T-cell (primary cell): ENCODE measurements around the gene ELL. TPM values are rescaled to one million over a fixed set of nuclear protein-coding genes. Genes with fewer than 3 reads are reported as not detected.

Source experiments
- ATAC-seq, 4 experiments: fragments of 200-7000 bp in 3 of 4; fragments of 150-1000 bp in 1 of 4; cut with Tn5 transposase; replicated peaks in 1 of 4; 1 replicate in 3 of 4; 2 replicates in 1 of 4; pipeline ENCODE4 v1.10.0; 2021; ENCODE audit warnings: moderate library complexity in 3 of 4, mild to moderate bottlenecking in 2 of 4, moderate number of reproducible peaks in 1 of 4
- CTCF ChIA-PET, 2 donors: fragments of 300-600 bp; sonication (Branson Sonifier 250); formaldehyde crosslinking; loops; one replicate each; lab custom pipeline; 2022; ENCODE audit warnings: antibody characterized with exemption in 2 of 2; lab: Charles Lee
- POLR2A ChIA-PET, 2 donors: fragments of 300-600 bp; sonication (Branson Sonifier 250); formaldehyde crosslinking; loops; one replicate each; lab custom pipeline; 2022; ENCODE audit warnings: antibody characterized with exemption in 2 of 2; lab: Charles Lee
- DNase-seq, 35 experiments: peaks; one replicate each; pipeline versions ENCODE4 v3.0.0 to v3.0.0-alpha.2; 2013 to 2023
- H3K27ac ChIP-seq: one replicate; pipeline ENCODE4 v1.5.1; 2013; ENCODE audit warnings: low read length
- H3K27me3 ChIP-seq, 2 experiments: replicated peaks in 1 of 2; 1 replicate in 1 of 2; 2 replicates in 1 of 2; pipeline versions ENCODE4 v1.6.1 to v1.7.0; 2013; ENCODE audit warnings: low read length in 1 of 2, mixed read lengths in 1 of 2; ENCODE audit not compliant: control insufficient read depth in 2 of 2, insufficient read depth in 2 of 2; ENCODE audit errors: extremely low read depth in 1 of 2
- H3K36me3 ChIP-seq, 2 donors: 1 replicate in 1 of 2; 2 replicates in 1 of 2; pipeline versions ENCODE4 v1.6.1 to v1.7.0; 2013; ENCODE audit warnings: low read length in 1 of 2; ENCODE audit not compliant: control insufficient read depth in 2 of 2, insufficient read depth in 1 of 2; ENCODE audit errors: extremely low read depth in 1 of 2
- H3K4me1 ChIP-seq, 2 experiments: 1 replicate in 1 of 2; 2 replicates in 1 of 2; pipeline versions ENCODE4 v1.6.1 to v1.7.0; 2013; ENCODE audit warnings: low read length in 2 of 2, mixed read lengths in 1 of 2; ENCODE audit not compliant: insufficient read depth in 2 of 2, control insufficient read depth in 1 of 2; ENCODE audit errors: extremely low read depth in 1 of 2
- H3K4me3 ChIP-seq, 2 donors: 1 replicate in 1 of 2; 2 replicates in 1 of 2; pipeline versions ENCODE4 v1.5.1 to v1.7.0; 2013; ENCODE audit warnings: mild to moderate bottlenecking in 2 of 2, low read length in 1 of 2, moderate library complexity in 1 of 2; ENCODE audit not compliant: control insufficient read depth in 1 of 2; ENCODE audit errors: extremely low read depth in 1 of 2
- H3K9me3 ChIP-seq: 2 replicates; pipeline ENCODE4 v1.7.0; 2013
- H3K27ac Mint-ChIP-seq, 2 donors: one replicate each; pipeline ENCODE4 v1.8.0; 2020 to 2021; ENCODE audit warnings: mild to moderate bottlenecking in 2 of 2, mixed read lengths in 2 of 2
- H3K27me3 Mint-ChIP-seq, 2 donors: one replicate each; pipeline ENCODE4 v1.8.0; 2021 to 2022; ENCODE audit warnings: mixed read lengths in 2 of 2
- H3K36me3 Mint-ChIP-seq: one replicate; pipeline ENCODE4 v1.8.0; 2021; ENCODE audit warnings: mixed read lengths
- H3K4me1 Mint-ChIP-seq, 3 donors: one replicate each; pipeline ENCODE4 v1.8.0; 2020 to 2022; ENCODE audit warnings: mixed read lengths in 3 of 3, mild to moderate bottlenecking in 1 of 3
- H3K4me3 Mint-ChIP-seq, 3 donors: one replicate each; pipeline ENCODE4 v1.8.0; 2020 to 2022; ENCODE audit warnings: mild to moderate bottlenecking in 3 of 3, mixed read lengths in 3 of 3, moderate library complexity in 3 of 3
- H3K9me3 Mint-ChIP-seq, 3 donors: one replicate each; pipeline ENCODE4 v1.8.0; 2020 to 2022; ENCODE audit warnings: mixed read lengths in 3 of 3
- WGBS: methylation state at CpG from one replicate; pipeline ENCODE4 v1.1.5; 2013; ENCODE audit warnings: missing lambda C conversion rate; ENCODE audit not compliant: insufficient coverage; 5-methylcytosine and 5-hydroxymethylcytosine counted together
- total RNA-seq, 35 experiments: library from RNA in 6 of 35; stranded (reverse) in 6 of 35; fragments of 120-200 nt in 1 of 35; gene quantifications; one replicate each; pipeline versions ENCODE4 v1.2.1 to v1.2.4 and lab custom pipeline; 2013 to 2026

Gene ELL
- total RNA-seq, 5 donors from 2014 or later (not counting 1 experiment from before 2014, with no cell fraction given) = 27.2 to 46.4 (median 33.4) TPM

DNA sequence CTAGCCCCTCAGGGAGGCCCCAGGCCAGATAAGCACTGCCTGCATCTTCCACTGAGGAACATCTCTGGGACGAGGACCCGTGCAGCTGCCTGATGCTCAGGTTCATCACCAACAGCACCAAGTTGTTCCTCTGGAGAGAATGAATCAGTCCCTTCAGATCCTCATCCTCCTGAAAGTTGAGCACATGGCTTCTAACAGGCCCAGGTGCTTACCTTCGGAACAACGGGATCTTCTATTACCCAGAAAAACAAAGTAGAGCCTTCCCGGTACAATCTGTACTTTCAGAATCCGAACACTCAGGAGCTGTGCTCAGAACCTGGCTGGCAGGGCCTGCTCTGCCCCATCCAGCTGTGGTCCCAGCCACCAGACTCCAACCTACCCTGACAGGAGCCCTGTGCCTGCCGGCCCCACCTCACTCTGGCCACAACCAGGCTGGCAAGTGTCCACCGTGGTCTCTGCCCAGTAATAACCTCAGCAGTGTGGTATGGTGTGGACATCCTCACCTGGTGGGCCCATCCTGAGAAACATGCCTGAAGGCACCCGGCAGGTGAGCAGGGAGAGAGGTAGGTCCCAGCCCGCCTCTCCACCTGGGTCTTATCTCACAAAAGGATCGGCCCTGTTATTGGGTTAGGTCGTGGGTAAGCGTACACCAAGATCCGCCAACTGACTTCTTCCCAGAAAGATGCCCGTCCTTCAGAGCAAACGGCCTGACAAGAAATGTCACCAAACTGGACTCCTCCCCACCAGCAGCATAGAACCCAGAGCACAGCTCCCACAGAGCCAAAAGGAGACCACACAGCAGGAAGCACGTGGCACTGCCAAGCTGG, 34.1 kb downstream of the ELL start:
- Histone ChIP-seq H3K27ac (no peak overlapping the region), H3K27me3 (no peaks in the 10 kb centered on the region), H3K4me3 (no peak overlapping the region), H3K36me3 (no peaks in the 10 kb centered on the region), H3K9me3 (no peaks in the 10 kb centered on the region), H3K4me1 (peaks cover 0 to 91% of the 10 kb centered on the region in 2 experiments)
- H3K4me3 Mint-ChIP-seq = no peak overlapping the region
- no peak overlapping the region for H3K27ac Mint-ChIP-seq
- DNase-seq = no peak
- POLR2A ChIA-PET = no interaction called here
- ATAC-seq = no peak
- no peaks in the 10 kb centered on the region for H3K36me3 Mint-ChIP-seq
- H3K4me1 Mint-ChIP-seq = peaks cover 38 to 88% (median 79%) of the 10 kb centered on the region in 3 donors
- H3K27me3 Mint-ChIP-seq = no peaks in the 10 kb centered on the region
- CTCF ChIA-PET = no interaction called here
- H3K9me3 Mint-ChIP-seq = no peaks in the 10 kb centered on the region
- WGBS = 89% methylated on average over 12 of the region's 17 CpGs

- POLR2A ChIA-PET = interaction anchor here (0.6 to 0.7 kb wide), 2 partner anchors 58 to 119 kb away, joined by 4 read pairs; no protein-coding TSS in a partner anchor
- H3K4me3 Mint-ChIP-seq = peak overlapping the region in 1 of 3 donors; percentile 16
- CTCF ChIA-PET = interaction anchor here in 1 of 2 donors (1.2 kb wide), 1 partner anchor 9 kb away, joined by 4 read pairs; no protein-coding TSS in a partner anchor
- ATAC-seq (no peak), DNase-seq (no peak)
- WGBS = 86% methylated on average over 8 of the region's 8 CpGs
- H3K27me3 Mint-ChIP-seq = no peaks in the 10 kb centered on the region
- no peak overlapping the region for H3K4me3 ChIP-seq
- peaks cover 43 to 86% (median 74%) of the 10 kb centered on the region in 3 donors for H3K4me1 Mint-ChIP-seq
- peak overlapping the region in 1 of 2 donors; percentile 59 for H3K27ac Mint-ChIP-seq
- H3K4me1 ChIP-seq = peaks cover 0 to 81% of the 10 kb centered on the region in 2 experiments
- no peaks in the 10 kb centered on the region for H3K9me3 ChIP-seq
- peak overlapping the region; percentile 37 for H3K27ac ChIP-seq
- no peaks in the 10 kb centered on the region for H3K9me3 Mint-ChIP-seq
- H3K36me3 Mint-ChIP-seq = no peaks in the 10 kb centered on the region
- H3K27me3 ChIP-seq = no peaks in the 10 kb centered on the region
- no peaks in the 10 kb centered on the region for H3K36me3 ChIP-seq
Observed at GRCh38 chr19:18486746-18487145, 35.1 kb downstream of the ELL start.

GRCh38 chr19:18484992-18485391, 36.9 kb downstream of the ELL start:
- 92% methylated on average over 5 of the region's 5 CpGs for WGBS
- Histone ChIP-seq H3K4me3 (no peak overlapping the region), H3K27me3 (no peaks in the 10 kb centered on the region), H3K9me3 (no peaks in the 10 kb centered on the region), H3K27ac (no peak overlapping the region), H3K4me1 (peaks cover 0 to 80% of the 10 kb centered on the region in 2 experiments), H3K36me3 (no peaks in the 10 kb centered on the region)
- no peaks in the 10 kb centered on the region for H3K27me3 Mint-ChIP-seq
- ChIA-PET CTCF (interaction anchor here in 1 of 2 donors (0.9 to 1.2 kb wide), 2 partner anchors 12 to 15 kb away, joined by 3 read pairs; no protein-coding TSS in a partner anchor), POLR2A (interaction anchor here in 1 of 2 donors (0.6 kb wide), 1 partner anchor 69 kb away, joined by 3 read pairs; no protein-coding TSS in a partner anchor)
- H3K4me3 Mint-ChIP-seq = no peak overlapping the region
- peak overlapping the region; percentile 63 to 76 for H3K27ac Mint-ChIP-seq
- H3K4me1 Mint-ChIP-seq = peaks cover 54 to 93% (median 81%) of the 10 kb centered on the region in 3 donors
- ATAC-seq = no peak
- DNase-seq = no peak
- no peaks in the 10 kb centered on the region for H3K9me3 Mint-ChIP-seq
- no peaks in the 10 kb centered on the region for H3K36me3 Mint-ChIP-seq

GRCh38 chr19:18483119-18483890, 38.6 kb downstream of the ELL start:
- peak overlapping the region in 1 of 2 donors; percentile 63 for H3K27ac Mint-ChIP-seq

DNA sequence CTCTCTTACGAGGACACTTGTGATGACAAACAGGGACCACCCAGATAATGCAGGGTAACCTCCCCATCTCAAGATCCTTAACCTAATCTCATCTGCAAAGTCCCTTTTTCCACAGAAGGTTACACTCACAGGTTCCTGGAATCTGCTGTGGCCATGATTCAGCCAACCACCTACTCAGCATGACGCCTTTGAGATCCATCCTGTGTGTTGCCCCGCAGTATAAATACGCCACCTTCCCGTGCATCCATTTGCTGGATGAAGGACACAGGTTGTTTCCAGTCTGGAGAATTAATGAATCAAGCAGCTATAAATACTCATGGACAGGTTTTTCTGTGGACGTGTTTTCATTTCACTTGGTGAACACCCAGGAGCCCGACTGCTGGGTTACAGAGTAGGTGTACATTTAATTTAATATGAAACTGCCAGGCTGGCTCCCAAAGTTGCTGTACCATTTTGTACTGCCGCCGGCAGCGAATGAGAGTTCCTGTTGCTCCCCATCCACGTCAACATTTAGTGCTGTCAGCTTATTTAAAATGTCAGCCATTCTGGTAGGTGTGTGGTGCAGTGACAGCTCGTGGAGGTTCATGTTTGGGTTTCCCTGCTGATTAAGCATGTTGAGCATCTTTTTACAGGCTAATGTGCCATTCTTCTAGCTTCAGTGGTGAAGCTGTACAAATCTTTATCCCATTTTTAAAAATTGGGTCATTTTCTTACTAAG, 40.2 kb downstream of the ELL start:
- H3K36me3 ChIP-seq = no peaks in the 10 kb centered on the region
- Mint-ChIP-seq H3K27ac (peak overlapping the region; percentile 39 to 65), H3K4me1 (peaks cover 64 to 95% (median 84%) of the 10 kb centered on the region in 3 donors), H3K4me3 (no peak overlapping the region), H3K9me3 (no peaks in the 10 kb centered on the region), H3K27me3 (no peaks in the 10 kb centered on the region), H3K36me3 (no peaks in the 10 kb centered on the region)
- 87% methylated on average over 8 of the region's 12 CpGs for WGBS
- ATAC-seq = no peak
- POLR2A ChIA-PET = interaction anchor here (0.6 to 0.8 kb wide), 3 partner anchors 9 to 108 kb away, joined by 3 to 14 read pairs (median 4); no protein-coding TSS in a partner anchor
- no peaks in the 10 kb centered on the region for H3K27me3 ChIP-seq
- H3K4me1 ChIP-seq = peaks cover 0 to 82% of the 10 kb centered on the region in 2 experiments
- no peak overlapping the region for H3K27ac ChIP-seq
- H3K9me3 ChIP-seq = no peaks in the 10 kb centered on the region
- CTCF ChIA-PET = interaction anchor here (0.6 to 0.8 kb wide), 4 partner anchors 14 to 1011 kb away, joined by 3 to 7 read pairs (median 6); no protein-coding TSS in a partner anchor
- no peak overlapping the region for H3K4me3 ChIP-seq
- DNase-seq = no peak

More at GRCh38 chr19:18483119-18483890, 38.6 kb downstream of the ELL start:
- ATAC-seq (no peak), DNase-seq (no peak)
- CTCF ChIA-PET = no interaction called here
- H3K27me3 ChIP-seq = no peaks in the 10 kb centered on the region
- H3K27ac ChIP-seq = no peak overlapping the region
- H3K9me3 ChIP-seq = no peaks in the 10 kb centered on the region
- no peak overlapping the region for H3K4me3 ChIP-seq
- peaks cover 59 to 95% (median 83%) of the 10 kb centered on the region in 3 donors for H3K4me1 Mint-ChIP-seq
- H3K36me3 Mint-ChIP-seq = no peaks in the 10 kb centered on the region
- no peak overlapping the region for H3K4me3 Mint-ChIP-seq
- peaks cover 0 to 80% of the 10 kb centered on the region in 2 experiments for H3K4me1 ChIP-seq
- H3K36me3 ChIP-seq = no peaks in the 10 kb centered on the region
- no peaks in the 10 kb centered on the region for H3K9me3 Mint-ChIP-seq
- 95% methylated on average over 3 of the region's 12 CpGs for WGBS
- H3K27me3 Mint-ChIP-seq = no peaks in the 10 kb centered on the region
- POLR2A ChIA-PET = no interaction called here
